Chondrocyte (in vitro differentiated cells): Measurements from ENCODE around the gene NDUFB10. TPM values are rescaled to one million over a fixed set of nuclear protein-coding genes. Genes with fewer than 3 reads are reported as not detected.
A peak's percentile ranks its signal among the peaks of the same experiment; 100 is the strongest.

Source experiments
- DNase-seq: peaks from one replicate; pipeline ENCODE4 v3.0.0; 2021; ENCODE audit warnings: mixed read lengths, low spot score
- H3K27ac Mint-ChIP-seq: one replicate; pipeline ENCODE4 v1.8.0; 2021; ENCODE audit warnings: mild to moderate bottlenecking, moderate library complexity, mixed read lengths; ENCODE audit not compliant: unreplicated experiment
- H3K27me3 Mint-ChIP-seq: 2 replicates; pipeline ENCODE4 v1.8.0; 2021; ENCODE audit warnings: low read depth, mixed read lengths
- H3K36me3 Mint-ChIP-seq: 2 replicates; pipeline ENCODE4 v1.8.0; 2021; ENCODE audit warnings: low read depth, mixed read lengths
- H3K4me1 Mint-ChIP-seq: 2 replicates; pipeline ENCODE4 v1.8.0; 2021; ENCODE audit warnings: low read depth, mild to moderate bottlenecking, mixed read lengths
- H3K4me3 Mint-ChIP-seq: one replicate; pipeline ENCODE4 v1.8.0; 2021; ENCODE audit warnings: mild to moderate bottlenecking, moderate library complexity, mixed read lengths; ENCODE audit not compliant: unreplicated experiment
- H3K9me3 Mint-ChIP-seq: 2 replicates; pipeline ENCODE4 v1.8.0; 2021; ENCODE audit warnings: low read depth, mixed read lengths
- CTCF ChIP-seq: fragments of 200-600 bp; sonication (generic); IDR thresholded peaks from 2 replicates; pipeline ENCODE4 v1.5.0; 2021; ENCODE audit warnings: antibody characterized with exemption, mild to moderate bottlenecking, moderate library complexity
- total RNA-seq: library from RNA; stranded (reverse); gene quantifications from 3 replicates; pipeline ENCODE4 v1.2.1, GENCODE V29; 2021

Gene NDUFB10
- total RNA-seq, 1 donor from 2014 or later = 97.9 TPM

- peak within 1 kb of the TSS; percentile 70 for H3K27ac Mint-ChIP-seq
- no peaks in the 10 kb centered on the region for H3K9me3 Mint-ChIP-seq
- peaks cover 3% of the 10 kb centered on the region for H3K36me3 Mint-ChIP-seq
- peaks cover 12% of the 10 kb centered on the region for H3K4me1 Mint-ChIP-seq
- H3K4me3 Mint-ChIP-seq = peak within 1 kb of the TSS; percentile 80
- TF ChIP-seq CTCF = peak; percentile 75
- no peak for DNase-seq
- H3K27me3 Mint-ChIP-seq = peaks cover 3% of the 10 kb centered on the region
These were observed 24.4 kb downstream of the NDUFB10 start, which contains the start of gene GFER for GRCh38 chr16:1983544-1984346. GFER (plus strand) TSS chr16:1984193; CDS start chr16:1984219, 26 bp downstream.

GRCh38 chr16:1984347-1985225 lies 25.2 kb downstream of the NDUFB10 start:
- H3K36me3 Mint-ChIP-seq = peaks cover 2% of the 10 kb centered on the region
- peak overlapping the region; percentile 46 for H3K27ac Mint-ChIP-seq
- peaks cover 11% of the 10 kb centered on the region for H3K27me3 Mint-ChIP-seq
- H3K4me1 Mint-ChIP-seq = peaks cover 15% of the 10 kb centered on the region
- DNase-seq = no peak
- no peaks in the 10 kb centered on the region for H3K9me3 Mint-ChIP-seq
- TF ChIP-seq CTCF = no peak
- H3K4me3 Mint-ChIP-seq = peak overlapping the region; percentile 80

GRCh38 chr16:1985466-1986150 lies 26.3 kb downstream of the NDUFB10 start:
- peaks cover 2% of the 10 kb centered on the region for H3K36me3 Mint-ChIP-seq
- peaks cover 11% of the 10 kb centered on the region for H3K27me3 Mint-ChIP-seq
- no peak overlapping the region for H3K27ac Mint-ChIP-seq
- H3K4me3 Mint-ChIP-seq = peak overlapping the region; percentile 80
- no peaks in the 10 kb centered on the region for H3K9me3 Mint-ChIP-seq
- TF ChIP-seq CTCF = no peak
- no peak for DNase-seq
- peaks cover 15% of the 10 kb centered on the region for H3K4me1 Mint-ChIP-seq

GRCh38 chr16:1987198-1987597 lies 27.9 kb downstream of the NDUFB10 start:
- Mint-ChIP-seq H3K4me3 (no peak overlapping the region), H3K36me3 (peaks cover 2% of the 10 kb centered on the region), H3K4me1 (peaks cover 18% of the 10 kb centered on the region), H3K27me3 (peaks cover 14% of the 10 kb centered on the region), H3K9me3 (no peaks in the 10 kb centered on the region), H3K27ac (no peak overlapping the region)
- DNase-seq = no peak
- no peak for TF ChIP-seq CTCF
